NOMO-1 treated with DMSO at 0.1 percent for 48 hours (cell line): ENCODE data around the gene CA4.
"Not testable (repeated sequence)": the region's sequence is repeated elsewhere in the genome, so short reads cannot be mapped to it uniquely, and the experiment has no call there.

Experiments
- DNase-seq: peaks from one replicate; lab custom pipeline; 2025; ENCODE audit not compliant: unreplicated experiment; lab: John Stamatoyannopoulos, UW

Gene CA4

DNA sequence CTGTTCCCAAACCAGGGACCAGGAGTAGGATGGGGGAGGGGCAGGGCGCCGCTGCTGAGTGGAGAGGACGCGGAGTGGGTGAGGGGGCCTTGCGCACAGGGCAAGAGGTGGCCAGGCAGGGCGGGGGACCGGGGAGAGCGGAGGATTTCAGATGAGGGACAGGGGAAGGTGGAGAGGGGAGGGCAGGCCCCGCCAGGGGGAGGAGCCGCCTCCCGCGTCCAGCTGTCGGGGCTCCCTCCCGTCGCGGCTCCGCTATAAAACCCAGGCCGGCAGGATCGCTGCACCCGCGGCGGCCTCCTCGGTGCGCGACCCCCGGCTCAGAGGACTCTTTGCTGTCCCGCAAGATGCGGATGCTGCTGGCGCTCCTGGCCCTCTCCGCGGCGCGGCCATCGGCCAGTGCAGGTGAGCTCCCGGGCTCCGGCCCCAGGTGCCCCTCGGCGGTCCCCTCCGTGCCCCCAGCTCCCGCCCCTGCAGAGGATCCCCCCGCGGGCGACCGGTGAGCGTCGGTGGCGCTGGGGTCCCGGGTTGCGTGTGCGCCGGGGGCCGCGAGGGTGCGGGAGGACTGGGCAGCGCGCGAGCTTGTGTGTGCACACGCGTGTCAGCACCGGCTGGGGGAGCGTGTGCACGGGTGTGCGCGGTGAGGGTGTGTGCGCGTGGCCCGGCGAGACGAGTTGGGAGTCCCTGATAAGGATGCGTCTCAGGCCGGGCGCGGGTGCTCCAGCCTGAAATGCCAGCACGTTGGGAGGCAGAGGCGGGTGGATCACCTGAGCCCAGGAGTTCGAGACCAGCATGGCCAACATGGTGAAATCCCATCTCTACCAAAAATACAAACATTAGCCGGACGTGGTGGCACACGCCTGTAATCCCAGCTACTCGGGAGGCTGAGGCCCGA is at the start of gene CA4:
Gene CA4, plus strand, starts transcription at position 283 of the 892 bp plus-strand sequence. Its CDS starts 62 bp downstream, at position 345.
- DNase-seq: no peak

DNA sequence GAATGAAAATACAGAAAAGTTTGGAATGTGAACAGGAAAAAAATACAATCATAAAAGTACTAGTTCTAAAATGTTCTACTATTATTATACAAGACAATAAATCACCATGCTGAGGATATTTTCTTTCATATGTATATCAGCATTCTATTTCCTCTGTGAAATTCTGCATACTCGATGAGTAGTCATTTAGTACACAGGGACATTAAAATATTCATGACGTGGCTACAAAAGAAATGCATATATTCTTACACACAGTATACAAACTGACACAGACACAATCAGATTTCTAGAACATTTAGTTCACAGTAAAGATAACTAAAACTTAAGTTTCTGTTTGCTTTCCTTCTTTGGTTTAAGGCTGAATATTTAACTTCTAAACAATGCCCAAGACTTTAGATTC is 49.2 kb upstream of the CA4 start:
- not testable (repeated sequence) for DNase-seq

DNA sequence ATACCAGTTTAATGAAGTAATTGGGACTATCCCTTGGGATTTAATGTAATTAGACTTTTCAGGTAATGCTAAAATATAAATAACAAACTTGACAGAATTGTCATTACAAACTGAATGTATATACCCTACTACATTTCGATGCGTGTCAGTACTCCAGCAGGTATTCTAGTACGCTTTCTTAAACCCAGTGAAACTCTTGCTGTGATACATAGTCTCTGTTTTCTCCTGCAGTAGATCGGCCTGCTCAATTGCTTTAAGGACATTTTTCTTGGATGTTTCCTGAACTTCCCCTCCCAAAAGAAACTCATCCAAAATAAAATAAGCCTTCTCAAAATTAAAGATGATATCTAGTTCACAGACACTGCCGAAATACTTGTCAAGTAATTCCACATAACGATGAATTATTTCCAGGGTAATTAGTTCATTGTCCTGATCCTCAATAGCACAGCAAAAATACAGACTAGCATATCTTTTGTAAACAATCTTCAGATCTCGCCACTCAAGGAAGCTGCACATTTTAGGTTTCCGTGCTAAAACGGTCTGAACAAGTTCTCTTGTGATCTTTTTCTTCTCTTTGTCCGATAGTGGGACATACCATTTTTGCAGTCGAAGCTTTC is 47.6 kb upstream of the CA4 start:
- not testable (repeated sequence) for DNase-seq

GRCh38 chr17:60102632-60103096 is 47.1 kb upstream of the CA4 start:
- DNase-seq: peak; percentile 73

DNA sequence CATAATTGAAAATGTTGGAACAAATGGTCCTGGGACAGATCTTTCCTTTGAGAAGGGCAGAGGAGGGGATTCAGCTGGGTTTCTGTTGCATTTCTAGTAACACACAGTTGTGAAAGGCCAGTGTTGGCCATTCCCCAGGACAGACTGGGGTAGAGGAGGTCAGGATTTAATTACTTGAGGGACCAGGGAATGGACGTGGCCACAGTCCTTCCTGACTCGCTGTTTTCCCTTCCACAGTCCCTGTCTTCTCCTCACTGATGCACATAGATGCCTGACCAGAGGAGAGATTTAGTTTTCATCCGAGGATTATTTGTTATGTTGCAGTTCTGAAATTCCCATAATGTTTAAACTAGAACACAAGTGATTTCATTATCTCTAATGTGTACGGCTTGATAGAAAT is 45.8 kb upstream of the CA4 start:
- no peak for DNase-seq

- no peak for DNase-seq
These were observed 43.3 kb upstream of the CA4 start for GRCh38 chr17:60106340-60107059.

- no peak for DNase-seq
These were observed 42.1 kb upstream of the CA4 start for GRCh38 chr17:60107526-60108257.

GRCh38 chr17:60108309-60108708 is 41.5 kb upstream of the CA4 start:
- DNase-seq: not testable (repeated sequence)

- no peak for DNase-seq
These were observed 41.1 kb upstream of the CA4 start for GRCh38 chr17:60108712-60109111.

DNA sequence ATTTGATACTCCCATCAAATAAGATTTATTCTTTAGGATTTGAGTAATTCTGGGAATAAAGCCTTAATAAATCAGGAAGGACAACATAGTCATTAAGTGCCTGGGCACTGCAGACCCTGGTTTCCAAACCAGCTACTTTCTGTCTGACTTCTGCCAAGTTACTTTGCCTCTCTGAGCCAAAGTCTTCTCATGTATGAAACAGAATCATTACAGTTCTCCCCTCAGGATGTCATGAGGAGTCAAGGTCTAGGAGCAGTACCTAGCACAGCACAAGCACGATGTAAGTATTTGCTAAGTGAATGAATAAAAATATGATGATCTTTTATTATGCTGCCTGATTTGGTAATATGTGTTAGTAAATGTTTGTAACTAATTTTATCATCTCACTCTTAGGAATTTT is 40.6 kb upstream of the CA4 start:
- no peak for DNase-seq

- DNase-seq: no peak
These were observed 39.2 kb upstream of the CA4 start for GRCh38 chr17:60110586-60110985.

GRCh38 chr17:60111661-60112060 is 38.1 kb upstream of the CA4 start:
- DNase-seq: not testable (repeated sequence)

DNA sequence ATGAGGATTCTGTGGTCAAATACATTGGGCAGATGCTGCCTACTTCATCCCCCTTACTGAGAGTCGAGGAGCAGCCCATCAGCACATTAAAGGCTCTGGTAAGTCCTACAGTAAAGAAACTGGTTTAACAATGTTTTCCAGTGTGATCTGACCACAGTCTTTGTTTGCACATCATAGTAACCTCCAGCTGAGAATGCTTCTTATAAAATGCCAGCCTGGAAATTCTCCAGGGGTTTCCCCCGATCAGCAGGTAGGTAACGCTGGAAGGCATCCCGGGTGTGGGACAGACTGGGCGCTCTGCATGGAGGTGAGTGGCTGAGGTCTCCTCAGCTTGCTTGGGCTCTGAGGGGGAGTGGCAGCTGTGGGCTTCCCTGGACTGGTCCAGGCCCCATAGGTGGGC is 34.4 kb upstream of the CA4 start:
- DNase-seq: not testable (repeated sequence)

DNA sequence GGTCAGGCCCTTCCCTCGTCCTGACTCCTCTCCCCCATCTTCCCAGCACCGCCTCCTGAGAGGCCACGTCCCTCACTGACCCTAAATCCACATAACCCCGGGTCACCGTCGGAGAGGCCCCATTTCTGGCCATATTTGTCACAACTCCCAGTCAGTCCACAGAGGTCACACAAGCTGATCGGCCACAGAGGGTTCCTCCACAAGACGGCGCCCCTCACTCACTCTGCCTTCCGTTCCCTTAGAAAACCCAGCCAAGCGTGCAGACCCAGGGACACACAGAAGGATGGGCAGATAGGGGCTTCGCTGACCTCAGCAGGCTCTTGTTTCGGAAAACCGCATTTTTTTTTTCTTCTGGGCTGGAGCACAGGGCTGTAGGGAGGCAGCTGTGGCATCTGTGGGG is 33.6 kb upstream of the CA4 start:
- not testable (repeated sequence) for DNase-seq

GRCh38 chr17:60119162-60119561 is 30.6 kb upstream of the CA4 start:
- not testable (repeated sequence) for DNase-seq

- DNase-seq: not testable (repeated sequence)
These were observed 29.7 kb upstream of the CA4 start for GRCh38 chr17:60119807-60120748.

DNA sequence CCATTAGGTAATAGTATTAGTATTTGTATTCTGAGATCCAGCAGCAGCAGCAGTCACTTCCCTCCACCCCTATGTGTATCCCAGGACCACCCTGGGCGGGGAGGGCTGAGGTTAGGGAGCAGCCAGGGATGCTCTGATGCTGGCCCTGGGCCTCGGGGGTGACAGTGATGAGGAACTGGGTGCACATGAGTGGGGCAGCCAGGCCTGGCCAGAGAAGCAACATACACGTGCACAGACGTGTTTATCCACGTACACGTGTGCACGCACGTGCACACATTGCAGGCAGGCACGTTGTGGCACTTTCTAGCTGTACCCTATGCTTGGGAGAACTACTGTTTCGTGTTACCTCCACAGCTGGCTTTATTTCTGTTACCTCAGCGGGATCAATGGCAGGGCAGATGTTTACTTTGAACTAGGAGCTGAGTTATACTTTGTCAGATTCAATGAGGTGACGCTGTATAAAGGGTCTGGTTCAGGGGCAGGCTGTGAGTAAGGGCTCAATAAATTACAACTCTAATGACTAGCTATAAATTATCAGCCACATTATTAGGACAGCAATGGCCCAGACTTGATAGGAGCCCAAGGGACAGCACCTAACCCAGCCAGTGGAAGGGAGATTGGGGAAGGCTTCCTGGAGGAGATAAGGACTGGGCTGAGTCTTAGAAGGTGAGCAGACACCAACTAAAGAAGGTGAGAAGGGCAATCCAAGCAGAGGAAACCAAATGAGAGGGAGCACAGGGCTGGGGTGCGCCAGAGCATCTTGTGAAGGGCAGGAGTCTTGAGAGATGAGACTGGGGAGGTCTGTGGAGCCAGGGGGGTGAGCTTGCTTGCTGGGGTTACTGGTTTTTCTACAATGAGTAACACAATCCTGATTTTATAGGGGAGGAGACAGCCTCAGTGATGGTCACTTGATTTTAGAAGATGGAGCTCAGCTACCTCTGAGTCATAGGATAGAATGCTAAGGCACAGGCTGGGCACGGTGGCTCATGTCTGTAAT is 22.4 kb upstream of the CA4 start:
- DNase-seq: no peak

DNA sequence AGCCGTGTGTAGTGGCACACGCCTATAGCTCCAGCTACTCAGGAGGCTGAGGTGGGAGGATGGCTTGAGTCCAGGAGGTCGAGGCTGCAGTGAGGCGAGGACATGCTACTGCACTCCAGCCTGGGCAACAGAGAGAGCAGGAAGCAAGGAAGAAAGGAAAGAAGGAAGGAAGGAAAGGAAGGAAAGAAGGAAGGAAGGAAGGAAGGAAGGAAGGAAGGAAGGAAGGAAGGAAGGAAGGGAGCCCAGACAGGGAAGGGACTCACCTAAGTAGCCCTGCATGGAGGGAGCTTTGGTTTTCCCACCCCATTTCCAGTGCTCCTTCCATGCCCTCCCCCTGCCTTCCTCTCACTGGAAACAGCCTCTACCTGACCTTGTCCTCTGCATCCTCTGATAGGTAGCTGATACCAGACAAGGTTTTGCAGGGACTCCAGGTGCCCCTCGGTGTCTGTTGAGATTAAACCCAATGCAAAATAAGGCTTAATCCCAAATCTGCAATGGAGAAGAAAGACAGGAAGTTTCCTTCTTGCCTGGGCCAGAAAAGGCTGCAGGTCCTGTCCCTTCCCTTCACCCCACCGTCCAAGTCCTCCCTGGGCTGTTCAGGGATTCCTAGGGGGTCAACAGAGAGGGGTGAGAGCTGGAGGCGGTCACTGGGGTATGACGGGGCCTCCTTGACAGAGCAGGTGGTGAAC is 21.5 kb upstream of the CA4 start:
- DNase-seq: no peak
